K562 (cell line): Measurements from ENCODE around the gene CELA3A. TPM values are rescaled to one million over a fixed set of nuclear protein-coding genes. Genes with fewer than 3 reads are reported as not detected.

Experiments
- ADNP ChIP-seq: fragments of 200-800 bp; sonication (Bioruptor generic); IDR thresholded peaks from 2 replicates; pipeline ENCODE4 v1.6.1; 2016; ENCODE audit warnings: missing genetic modification characterization, missing compliant biosample characterization
- ATF1 ChIP-seq, 2 experiments: fragments of 450-650 bp in 1 of 2; IDR thresholded peaks; 2 replicates each; pipeline ENCODE4 v1.6.1; 2016; ENCODE audit warnings: missing compliant biosample characterization in 1 of 2, missing genetic modification characterization in 1 of 2
- ATF4 ChIP-seq: fragments of 450-650 bp; formaldehyde crosslinking; IDR thresholded peaks from 2 replicates; pipeline ENCODE4 v1.4.0; 2022; ENCODE audit warnings: mild to moderate bottlenecking, moderate library complexity
- BCL6 ChIP-seq: fragments of 250-450 bp; sonication (Bioruptor Pico); IDR thresholded peaks from 2 replicates; pipeline ENCODE4 v1.4.0; 2020
- CHAMP1 ChIP-seq: fragments of 450-650 bp; IDR thresholded peaks from 2 replicates; pipeline ENCODE4 v1.6.1; 2016; ENCODE audit warnings: mild to moderate bottlenecking
- CHD1 ChIP-seq: fragments of 200-600 bp; sonication (generic); IDR thresholded peaks from one replicate; pipeline ENCODE4 v1.6.1; 2012; ENCODE audit warnings: mild to moderate bottlenecking, moderate library complexity, low read length, inconsistent platforms
- E2F3 ChIP-seq: fragments of 250-450 bp; sonication (Bioruptor Pico); IDR thresholded peaks from 2 replicates; pipeline ENCODE4 v1.4.0; 2020; ENCODE audit warnings: mild to moderate bottlenecking
- FOXJ2 ChIP-seq: fragments of 200-800 bp; sonication (Bioruptor generic); IDR thresholded peaks from 2 replicates; pipeline ENCODE4 v1.6.1; 2016; ENCODE audit warnings: missing genetic modification characterization, missing compliant biosample characterization
- HINFP ChIP-seq: fragments of 450-650 bp; conservative IDR thresholded peaks from 2 replicates; pipeline ENCODE4 v1.6.1; 2016; ENCODE audit warnings: missing genetic modification characterization, low read depth, mild to moderate bottlenecking, control low read depth, missing compliant biosample characterization
- HOMEZ ChIP-seq: fragments of 250-450 bp; sonication (Bioruptor Pico); IDR thresholded peaks from 2 replicates; pipeline ENCODE4 v1.4.0; 2020; ENCODE audit warnings: mild to moderate bottlenecking, moderate library complexity
- HOXB6 ChIP-seq: fragments of 250-450 bp; sonication (Bioruptor Pico); IDR thresholded peaks from 2 replicates; pipeline ENCODE4 v1.5.1; 2022; ENCODE audit warnings: mild to moderate bottlenecking, borderline replicate concordance
- KAT7 ChIP-seq: sonication (generic); formaldehyde crosslinking; IDR thresholded peaks from 2 replicates; pipeline ENCODE4 v1.8.0; 2022; ENCODE audit warnings: missing genetic modification reagents, mild to moderate bottlenecking, borderline replicate concordance
- NFRKB ChIP-seq: fragments of 450-650 bp; IDR thresholded peaks from 2 replicates; pipeline ENCODE4 v1.6.1; 2016; ENCODE audit warnings: low read depth
- POLR2AphosphoS5 ChIP-seq: IDR thresholded peaks from 2 replicates; pipeline ENCODE4 v1.6.1; 2011; ENCODE audit warnings: mild to moderate bottlenecking, low read depth, low read length, moderate library complexity; ENCODE audit not compliant: control insufficient read depth, insufficient read depth
- SAFB2 ChIP-seq: fragments of 200-400 bp; formaldehyde crosslinking; IDR thresholded peaks from 2 replicates; pipeline ENCODE4 v1.6.1; 2018; ENCODE audit warnings: borderline replicate concordance, low read length, low read depth, moderate library complexity; ENCODE audit not compliant: severe bottlenecking
- TRIM24 ChIP-seq, 2 experiments: fragments of 450-650 bp; IDR thresholded peaks; 2 replicates each; pipeline ENCODE4 v1.6.1; 2016
- XRCC4 ChIP-seq: IDR thresholded peaks from one replicate; pipeline ENCODE4 v1.6.1; 2011; ENCODE audit not compliant: insufficient read depth, insufficient read length; ENCODE audit errors: extremely low read depth
- ZNF316 ChIP-seq: fragments of 450-650 bp; IDR thresholded peaks from 2 replicates; pipeline ENCODE4 v1.6.1; 2016
- ZNF354B ChIP-seq: fragments of 250-450 bp; sonication (Bioruptor Pico); IDR thresholded peaks from 2 replicates; pipeline ENCODE4 v1.4.0; 2020
- ZNF431 ChIP-seq: sonication (generic); formaldehyde crosslinking; IDR thresholded peaks from 2 replicates; pipeline ENCODE4 v1.8.0; 2022; ENCODE audit warnings: mild to moderate bottlenecking, missing genetic modification reagents
- ZNF589 ChIP-seq: fragments of 200-800 bp; sonication (Bioruptor generic); IDR thresholded peaks from 2 replicates; pipeline ENCODE4 v1.6.1; 2016; ENCODE audit warnings: low read depth, missing genetic modification characterization, missing compliant biosample characterization
- ZNF766 ChIP-seq: fragments of 200-800 bp; sonication (Bioruptor generic); conservative IDR thresholded peaks from 2 replicates; pipeline ENCODE4 v1.6.1; 2016; ENCODE audit warnings: missing genetic modification characterization, missing compliant biosample characterization
- polyA plus RNA-seq, 8 experiments: library from polyadenylated mRNA; depleted of rRNA in 4 of 8; stranded (reverse) in 5 of 8; unstranded in 3 of 8; fragments of >200 nt; fragmentation: Nextera tagmentation in 2 of 8; fragmentation: Illumina TruSeq in 1 of 8; extraction: Ambion mirVana in 2 of 8; extraction: Trizol in 1 of 8; gene quantifications; 2 replicates each; pipeline versions ENCODE4 v1.2.1 to v1.2.3, GENCODE V29; 2011 to 2014; ENCODE audit warnings: inconsistent platforms in 1 of 8, missing spikeins in 1 of 8
- total RNA-seq, 7 experiments: library from RNA; depleted of rRNA in 6 of 7; stranded (reverse); fragments of >200 nt in 6 of 7; fragmentation: Illumina TruSeq in 2 of 7; extraction: Trizol in 2 of 7; gene quantifications; 2 replicates each; pipeline versions ENCODE4 v1.2.1 to v1.2.3, GENCODE V29; 2011 to 2021; ENCODE audit warnings: low replicate concordance in 1 of 7

The CELA3A gene
- total and polyA plus RNA-seq, 9 of the 15 experiments (the other 6 are each of a cell fraction or from before 2014, with no cell fraction given) = 5.4 TPM; not detected in 8

GRCh38 chr1:22025368-22026155, 24.1 kb downstream of the CELA3A start (continued):
- TF ChIP-seq KAT7 (CRISPR knock-in tag) = peak; percentile 55; the same call in 1 of the 2 replicates
- no peak for TF ChIP-seq ZNF766 (CRISPR knock-in tag)
- TF ChIP-seq CHD1 = peak; percentile 56
- no peak for TF ChIP-seq ADNP (tag)
- TF ChIP-seq ZNF354B (CRISPR knock-in tag) = no peak
- no peak for TF ChIP-seq ATF1 (CRISPR knock-in tag; IDR thresholded peaks at IDR 0.05)
- TF ChIP-seq ATF1 (tag; IDR thresholded peaks at IDR 0.05) = no peak; the same call in 1 of the 2 replicates
- peak; percentile 55; the same call in 1 of the 2 replicates for TF ChIP-seq FOXJ2
- TF ChIP-seq CHAMP1 = no peak
- peak; percentile 98 for TF ChIP-seq E2F3 (CRISPR knock-in tag)
- TF ChIP-seq HOMEZ (CRISPR knock-in tag) = no peak
- TF ChIP-seq ZNF589 (CRISPR knock-in tag) = no peak; the same call in 1 of the 2 replicates
- TF ChIP-seq SAFB2 = no peak
- TF ChIP-seq ATF4 (CRISPR knock-in tag) = 0 out of 2 replicates have a peak, but pooled peaks have one; percentile 25
- no peak for TF ChIP-seq TRIM24 (IDR thresholded peaks at IDR 0.05)
- TF ChIP-seq POLR2AphosphoS5 = peak; percentile 86
- peak; percentile 97 for TF ChIP-seq NFRKB
- TF ChIP-seq HINFP = no peak
- peak; percentile 27; the same call in 1 of the 2 replicates for TF ChIP-seq ZNF316
- TF ChIP-seq HOXB6 (CRISPR knock-in tag) = no peak
- no peak for TF ChIP-seq XRCC4
- TF ChIP-seq BCL6 (CRISPR knock-in tag) = no peak
- peak; percentile 65; the same call in 1 of the 2 replicates for TF ChIP-seq ZNF431 (CRISPR knock-in tag)
